DMS114 treated with DMSO at 0.1 percent for 48 hours (cell line): Measurements from ENCODE around the gene CRMP1.
"Not testable (repeated sequence)": the region's sequence is repeated elsewhere in the genome, so short reads cannot be mapped to it uniquely, and the experiment has no call there.

Source experiments
- DNase-seq: peaks from one replicate; lab custom pipeline; 2025; ENCODE audit not compliant: unreplicated experiment; lab: John Stamatoyannopoulos, UW

The CRMP1 gene

GRCh38 chr4:5825321-5826041 lies 67.4 kb downstream of the CRMP1 start:
- DNase-seq = no peak

GRCh38 chr4:5824635-5825034 lies 68.3 kb downstream of the CRMP1 start:
- DNase-seq = peak; percentile 13

- no peak for DNase-seq
Observed at GRCh38 chr4:5824227-5824626, 68.7 kb downstream of the CRMP1 start.

GRCh38 chr4:5823542-5824211 lies 69.2 kb downstream of the CRMP1 start:
- no peak for DNase-seq

GRCh38 chr4:5822619-5823018 lies 70.3 kb downstream of the CRMP1 start:
- DNase-seq = no peak

- DNase-seq = no peak
Observed at GRCh38 chr4:5821665-5822358, 71.1 kb downstream of the CRMP1 start.

GRCh38 chr4:5816851-5817375 lies 76.0 kb downstream of the CRMP1 start:
- DNase-seq = no peak

- DNase-seq = no peak
Observed at GRCh38 chr4:5816101-5816500, 76.8 kb downstream of the CRMP1 start.

- no peak for DNase-seq
Observed at GRCh38 chr4:5815641-5816040, 77.2 kb downstream of the CRMP1 start.

GRCh38 chr4:5814421-5814820 lies 78.5 kb downstream of the CRMP1 start:
- no peak for DNase-seq

GRCh38 chr4:5813882-5814255 lies 79.0 kb downstream of the CRMP1 start:
- DNase-seq = no peak

- DNase-seq = peak; percentile 67
Observed at GRCh38 chr4:5812506-5813229, 80.2 kb downstream of the CRMP1 start.

- not testable (repeated sequence) for DNase-seq
Observed at GRCh38 chr4:5812057-5812456, 80.8 kb downstream of the CRMP1 start.

- DNase-seq = no peak
Observed at GRCh38 chr4:5810770-5811430, 82.0 kb downstream of the CRMP1 start.

- no peak for DNase-seq
Observed at GRCh38 chr4:5810151-5810550, 82.7 kb downstream of the CRMP1 start.

- no peak for DNase-seq
Observed at GRCh38 chr4:5809216-5809776, 83.6 kb downstream of the CRMP1 start.

- DNase-seq = no peak
Observed at GRCh38 chr4:5808081-5808741, 84.7 kb downstream of the CRMP1 start.

GRCh38 chr4:5805270-5805669 lies 87.6 kb downstream of the CRMP1 start:
- DNase-seq = no peak

- no peak for DNase-seq
Observed at GRCh38 chr4:5804656-5805055, 88.2 kb downstream of the CRMP1 start.

- no peak for DNase-seq
Observed at GRCh38 chr4:5802565-5802964, 90.3 kb downstream of the CRMP1 start.
